HG03354 (cell line): ENCODE results near the gene FBLL1.
"Not testable (repeated sequence)": the region's sequence is repeated elsewhere in the genome, so short reads cannot be mapped to it uniquely, and the experiment has no call there.

Experiments used
- ATAC-seq: cut with Tn5 transposase; IDR thresholded peaks from one replicate; pipeline ENCODE4 v1.9.1; 2021; ENCODE audit warnings: mild to moderate bottlenecking; ENCODE audit not compliant: unreplicated experiment, poor library complexity, severe bottlenecking

FBLL1 gene

GRCh38 chr5:168528521-168529373 lies at the start of gene FBLL1:
Gene FBLL1, plus strand, starts transcription at chr5:168529305. Its CDS starts 200 bp downstream, at chr5:168529505.
- ATAC-seq: no peak

GRCh38 chr5:168480601-168481000 lies 48.5 kb upstream of the FBLL1 start:
- no peak for ATAC-seq

- ATAC-seq: peak; percentile 96
Measured at GRCh38 chr5:168481330-168481788, 47.7 kb upstream of the FBLL1 start.

- ATAC-seq: no peak
Measured at GRCh38 chr5:168482361-168482760, 46.7 kb upstream of the FBLL1 start.

- peak; percentile 86 for ATAC-seq
Measured at GRCh38 chr5:168486136-168486879, 42.8 kb upstream of the FBLL1 start, which contains the start of gene RARS1. Gene RARS1, plus strand, starts transcription at chr5:168486471. Its CDS starts 28 bp downstream, at chr5:168486499.

GRCh38 chr5:168489059-168489458 lies 40.0 kb upstream of the FBLL1 start:
- no peak for ATAC-seq

GRCh38 chr5:168494057-168494555 lies 35.0 kb upstream of the FBLL1 start:
- ATAC-seq: no peak

GRCh38 chr5:168502563-168503237 lies 26.4 kb upstream of the FBLL1 start:
- ATAC-seq: no peak

GRCh38 chr5:168513861-168514428 lies 15.2 kb upstream of the FBLL1 start:
- ATAC-seq: no peak

- ATAC-seq: no peak
Measured at GRCh38 chr5:168525856-168526255, 3.2 kb upstream of the FBLL1 start.

- ATAC-seq: no peak
Measured at GRCh38 chr5:168527756-168528295, 1.3 kb upstream of the FBLL1 start.

- ATAC-seq: no peak
Measured at GRCh38 chr5:168529374-168530234, 499 bp downstream of the FBLL1 start.

GRCh38 chr5:168530621-168531150 lies 1.6 kb downstream of the FBLL1 start:
- ATAC-seq: no peak

GRCh38 chr5:168531191-168531590 lies 2.1 kb downstream of the FBLL1 start:
- no peak for ATAC-seq

- no peak for ATAC-seq
Measured at GRCh38 chr5:168531987-168532864, 3.1 kb downstream of the FBLL1 start.

GRCh38 chr5:168534351-168534750 lies 5.2 kb downstream of the FBLL1 start:
- ATAC-seq: not testable (repeated sequence)

GRCh38 chr5:168537176-168537575 lies 8.1 kb downstream of the FBLL1 start:
- ATAC-seq: no peak
